Measurements from ENCODE around the gene TAF7.

The TAF7 gene

DNA sequence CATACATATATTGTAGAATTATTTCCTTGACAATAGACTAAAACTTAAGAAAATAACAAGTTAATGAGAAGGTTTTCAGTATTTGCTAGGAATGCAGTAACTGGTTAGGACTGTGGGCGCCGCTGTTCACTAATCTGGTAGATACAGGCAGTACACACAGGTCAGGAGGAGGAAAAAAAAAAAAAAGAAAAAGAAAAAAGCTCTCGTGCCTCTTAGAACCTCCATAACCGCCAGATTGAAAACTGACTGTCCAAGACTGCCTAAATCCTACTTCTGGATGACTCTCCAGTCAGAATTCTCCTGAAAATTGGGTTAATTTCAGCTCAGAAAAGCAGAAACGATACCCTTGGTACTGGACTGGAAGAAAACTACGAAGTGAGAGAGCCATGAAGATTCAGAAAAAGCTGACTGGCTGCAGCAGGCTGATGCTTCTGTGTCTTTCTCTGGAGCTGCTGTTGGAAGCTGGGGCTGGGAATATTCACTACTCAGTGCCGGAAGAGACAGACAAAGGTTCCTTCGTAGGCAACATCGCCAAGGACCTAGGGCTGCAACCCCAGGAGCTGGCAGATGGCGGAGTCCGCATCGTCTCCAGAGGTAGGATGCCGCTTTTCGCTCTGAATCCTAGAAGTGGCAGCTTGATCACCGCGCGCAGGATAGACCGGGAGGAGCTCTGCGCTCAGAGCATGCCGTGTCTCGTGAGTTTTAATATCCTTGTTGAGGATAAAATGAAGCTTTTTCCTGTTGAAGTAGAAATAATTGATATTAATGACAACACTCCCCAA, 9.9 kb upstream of the TAF7 start, which contains the start of gene PCDHGA1:
TSS of gene PCDHGA1 (plus strand) at position 216 of the 782 bp plus-strand sequence.
- H3K4me2 ChIP-seq (ENCODE audit: low read length): no peak within 1 kb of the TSS

GRCh38 chr5:141328231-141328630, 7.6 kb upstream of the TAF7 start:
- Histone ChIP-seq H3K4me2 (ENCODE audit: low read length) (no peak overlapping the region), H3K27ac (ENCODE audit: low read length) (no peak overlapping the region), H4K20me1 (ENCODE audit: insufficient read depth, low read length) (no peaks in the 10 kb centered on the region), H3K27me3 (ENCODE audit: low read depth, low read length) (no peaks in the 10 kb centered on the region), H3K9ac (ENCODE audit: low read length) (no peak overlapping the region), H3K4me1 (ENCODE audit: low read length) (peaks cover 3% of the 10 kb centered on the region; the same call in 1 of the 2 replicates), H3K9me3 (ENCODE audit: insufficient read depth, low read length) (no peaks in the 10 kb centered on the region), H3K4me3 (ENCODE audit: low read length) (no peak overlapping the region), H2AFZ (ENCODE audit: low read depth, low read length) (no peak overlapping the region), H3K79me2 (ENCODE audit: low read length) (no peaks in the 10 kb centered on the region), H3K36me3 (replicated peaks; ENCODE audit: low read depth, low read length) (no peaks in the 10 kb centered on the region)
- TF ChIP-seq EZH2phosphoT487 (IDR thresholded peaks at IDR 0.05; ENCODE audit: low read depth): no peak
- TF ChIP-seq, protein P1, sequence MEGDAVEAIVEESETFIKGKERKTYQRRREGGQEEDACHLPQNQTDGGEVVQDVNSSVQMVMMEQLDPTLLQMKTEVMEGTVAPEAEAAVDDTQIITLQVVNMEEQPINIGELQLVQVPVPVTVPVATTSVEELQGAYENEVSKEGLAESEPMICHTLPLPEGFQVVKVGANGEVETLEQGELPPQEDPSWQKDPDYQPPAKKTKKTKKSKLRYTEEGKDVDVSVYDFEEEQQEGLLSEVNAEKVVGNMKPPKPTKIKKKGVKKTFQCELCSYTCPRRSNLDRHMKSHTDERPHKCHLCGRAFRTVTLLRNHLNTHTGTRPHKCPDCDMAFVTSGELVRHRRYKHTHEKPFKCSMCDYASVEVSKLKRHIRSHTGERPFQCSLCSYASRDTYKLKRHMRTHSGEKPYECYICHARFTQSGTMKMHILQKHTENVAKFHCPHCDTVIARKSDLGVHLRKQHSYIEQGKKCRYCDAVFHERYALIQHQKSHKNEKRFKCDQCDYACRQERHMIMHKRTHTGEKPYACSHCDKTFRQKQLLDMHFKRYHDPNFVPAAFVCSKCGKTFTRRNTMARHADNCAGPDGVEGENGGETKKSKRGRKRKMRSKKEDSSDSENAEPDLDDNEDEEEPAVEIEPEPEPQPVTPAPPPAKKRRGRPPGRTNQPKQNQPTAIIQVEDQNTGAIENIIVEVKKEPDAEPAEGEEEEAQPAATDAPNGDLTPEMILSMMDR (IDR thresholded peaks at IDR 0.05; ENCODE audit: low read depth, low read length): no peak

More for the DNA sequence above, 9.9 kb upstream of the TAF7 start, which contains the start of gene PCDHGA1:
- no peaks in the 10 kb centered on the region for H3K79me2 ChIP-seq (ENCODE audit: low read length)
- H3K27me3 ChIP-seq (ENCODE audit: low read depth, low read length): no peaks in the 10 kb centered on the region
- H3K9me3 ChIP-seq (ENCODE audit: insufficient read depth, low read length): no peaks in the 10 kb centered on the region
- no peak within 1 kb of the TSS for H3K9ac ChIP-seq (ENCODE audit: low read length)
- H3K36me3 ChIP-seq (replicated peaks; ENCODE audit: low read depth, low read length): no peaks in the 10 kb centered on the region
- TF ChIP-seq, protein P1 (IDR thresholded peaks at IDR 0.05; ENCODE audit: low read depth, low read length): no peak
- TF ChIP-seq EZH2phosphoT487 (IDR thresholded peaks at IDR 0.05; ENCODE audit: low read depth): no peak
- no peak within 1 kb of the TSS for H3K27ac ChIP-seq (ENCODE audit: low read length)
- H3K4me3 ChIP-seq (ENCODE audit: low read length): no peak within 1 kb of the TSS
- no peak within 1 kb of the TSS for H2AFZ ChIP-seq (ENCODE audit: low read depth, low read length)
- H4K20me1 ChIP-seq (ENCODE audit: insufficient read depth, low read length): no peaks in the 10 kb centered on the region
- H3K4me1 ChIP-seq (ENCODE audit: low read length): peaks cover 3% of the 10 kb centered on the region; the same call in 1 of the 2 replicates

GRCh38 chr5:141326088-141326854, 5.7 kb upstream of the TAF7 start:
- Histone ChIP-seq H3K27ac (ENCODE audit: low read length) (no peak overlapping the region), H3K9me3 (ENCODE audit: insufficient read depth, low read length) (0 out of 2 replicates have a peak, but pooled peaks cover 5% of the 10 kb centered on the region), H3K36me3 (replicated peaks; ENCODE audit: low read depth, low read length) (no peaks in the 10 kb centered on the region), H4K20me1 (ENCODE audit: insufficient read depth, low read length) (no peaks in the 10 kb centered on the region), H3K9ac (ENCODE audit: low read length) (peak overlapping the region; percentile 84), H2AFZ (ENCODE audit: low read depth, low read length) (peak overlapping the region; percentile 94), H3K4me1 (ENCODE audit: low read length) (peaks cover 17% of the 10 kb centered on the region), H3K79me2 (ENCODE audit: low read length) (no peaks in the 10 kb centered on the region), H3K27me3 (ENCODE audit: low read depth, low read length) (no peaks in the 10 kb centered on the region), H3K4me3 (ENCODE audit: low read length) (peak overlapping the region; percentile 90), H3K4me2 (ENCODE audit: low read length) (peak overlapping the region; percentile 90)
- TF ChIP-seq, protein P1 (IDR thresholded peaks at IDR 0.05; ENCODE audit: low read depth, low read length): peak; percentile 57
- no peak for TF ChIP-seq EZH2phosphoT487 (IDR thresholded peaks at IDR 0.05; ENCODE audit: low read depth)

DNA sequence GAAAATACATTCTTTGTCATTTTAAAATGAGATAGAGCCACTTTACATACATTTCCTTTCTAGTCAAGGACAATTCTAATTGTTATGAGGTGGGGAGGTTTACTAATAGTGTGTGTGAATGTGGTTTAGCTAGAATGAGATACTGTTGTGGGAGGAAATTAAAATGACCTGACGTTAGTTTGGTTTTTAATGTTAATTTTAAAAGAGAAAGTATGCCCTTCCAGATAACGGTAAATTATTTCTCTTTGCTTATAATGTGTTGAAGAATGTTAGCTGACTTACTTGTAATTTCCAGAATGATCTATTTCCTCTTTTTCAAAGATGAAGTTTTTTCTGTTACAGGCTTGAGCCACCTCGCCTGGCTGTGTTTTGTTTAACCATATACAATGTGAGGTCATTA, 1.7 kb upstream of the TAF7 start:
- Histone ChIP-seq H3K27me3 (ENCODE audit: low read depth, low read length) (no peaks in the 10 kb centered on the region), H3K27ac (ENCODE audit: low read length) (peak overlapping the region; percentile 69), H3K79me2 (ENCODE audit: low read length) (peaks cover 30% of the 10 kb centered on the region), H2AFZ (ENCODE audit: low read depth, low read length) (no peak overlapping the region), H3K4me2 (ENCODE audit: low read length) (peak overlapping the region; percentile 55), H3K4me3 (ENCODE audit: low read length) (peak overlapping the region; percentile 43), H3K9ac (ENCODE audit: low read length) (no peak overlapping the region), H3K36me3 (replicated peaks; ENCODE audit: low read depth, low read length) (peaks cover 25% of the 10 kb centered on the region), H3K4me1 (ENCODE audit: low read length) (peaks cover 27% of the 10 kb centered on the region), H3K9me3 (ENCODE audit: insufficient read depth, low read length) (peaks cover 26% of the 10 kb centered on the region; the same call in 1 of the 2 replicates), H4K20me1 (ENCODE audit: insufficient read depth, low read length) (no peaks in the 10 kb centered on the region)
- TF ChIP-seq EZH2phosphoT487 (IDR thresholded peaks at IDR 0.05; ENCODE audit: low read depth): no peak
- TF ChIP-seq, protein P1 (IDR thresholded peaks at IDR 0.05; ENCODE audit: low read depth, low read length): no peak
